NB4 (cell line): ENCODE results near the gene LENEP.

Experiments used
- DNase-seq: peaks from one replicate; pipeline ENCODE4 v3.0.0; 2010; ENCODE audit warnings: low read depth
- H3K4me3 ChIP-seq: one replicate; pipeline ENCODE4 v1.5.1; 2011; ENCODE audit warnings: mild to moderate bottlenecking, low read depth, low read length, moderate library complexity
- CTCF ChIP-seq: IDR thresholded peaks from one replicate; pipeline ENCODE4 v1.5.1; 2012; ENCODE audit warnings: low read depth, low read length
- MAX ChIP-seq: IDR thresholded peaks from 2 replicates; pipeline ENCODE4 v1.6.1; 2011; ENCODE audit warnings: low read depth, low read length
- MYC ChIP-seq: IDR thresholded peaks from 2 replicates; pipeline ENCODE4 v1.6.1; 2011; ENCODE audit warnings: low read depth, low read length
- POLR2A ChIP-seq: IDR thresholded peaks from 2 replicates; pipeline ENCODE4 v1.6.1; 2011; ENCODE audit warnings: mild to moderate bottlenecking; ENCODE audit not compliant: insufficient read length; ENCODE audit errors: extremely low read depth

LENEP gene

GRCh38 chr1:155011437-155012025 is 18.1 kb downstream of the LENEP start:
- no peak for TF ChIP-seq POLR2A
- no peak for TF ChIP-seq CTCF
- TF ChIP-seq MAX: no peak
- TF ChIP-seq MYC: no peak
- H3K4me3 ChIP-seq: no peak overlapping the region
- no peak for DNase-seq

- DNase-seq: peak; percentile 85
- H3K4me3 ChIP-seq: peak overlapping the region; percentile 16
- no peak for TF ChIP-seq CTCF
- TF ChIP-seq MAX: peak; percentile 33; the same call in 1 of the 2 replicates
These were observed 18.7 kb downstream of the LENEP start for GRCh38 chr1:155012026-155012546.

- peak; percentile 63 for DNase-seq
- TF ChIP-seq MAX (no peak), POLR2A (no peak), MYC (no peak), CTCF (no peak)
- no peak overlapping the region for H3K4me3 ChIP-seq
These were observed 19.6 kb downstream of the LENEP start for GRCh38 chr1:155012776-155013602.

- TF ChIP-seq CTCF (no peak), MYC (no peak), POLR2A (no peak), MAX (no peak)
- DNase-seq: peak; percentile 60
- H3K4me3 ChIP-seq: no peak overlapping the region
These were observed 20.2 kb downstream of the LENEP start for GRCh38 chr1:155013632-155014031.

GRCh38 chr1:155014709-155015508 is 21.5 kb downstream of the LENEP start:
- DNase-seq: no peak
- no peak for TF ChIP-seq MAX
- TF ChIP-seq MYC: no peak
- TF ChIP-seq POLR2A: no peak
- no peak for TF ChIP-seq CTCF
- no peak overlapping the region for H3K4me3 ChIP-seq
